ENCODE measurements around the gene ABL1. TPM values are rescaled to one million over a fixed set of nuclear protein-coding genes. Genes with fewer than 3 reads are reported as not detected.

The ABL1 gene
- polyA plus RNA-seq, 3 donors from 2014 or later = 0.25 to 19.2 (median 5.0) TPM

- DNase-seq = no peak
- H3K36me3 Mint-ChIP-seq = peaks cover 4 to 11% (median 5%) of the 10 kb centered on the region in 3 donors
- no peaks in the 10 kb centered on the region for H3K27me3 Mint-ChIP-seq (ENCODE audit: low read depth in 3 of 3)
- H3K4me3 Mint-ChIP-seq = no peak overlapping the region
- peaks cover 4 to 19% of the 10 kb centered on the region in 2 donors for H3K4me1 Mint-ChIP-seq
- no peaks in the 10 kb centered on the region for H3K9me3 Mint-ChIP-seq
- peak overlapping the region in 2 of 6 donors; percentile 40 to 50 for H3K27ac Mint-ChIP-seq
These were observed 26.5 kb downstream of the ABL1 start for GRCh38 chr9:130861372-130862180.

DNA sequence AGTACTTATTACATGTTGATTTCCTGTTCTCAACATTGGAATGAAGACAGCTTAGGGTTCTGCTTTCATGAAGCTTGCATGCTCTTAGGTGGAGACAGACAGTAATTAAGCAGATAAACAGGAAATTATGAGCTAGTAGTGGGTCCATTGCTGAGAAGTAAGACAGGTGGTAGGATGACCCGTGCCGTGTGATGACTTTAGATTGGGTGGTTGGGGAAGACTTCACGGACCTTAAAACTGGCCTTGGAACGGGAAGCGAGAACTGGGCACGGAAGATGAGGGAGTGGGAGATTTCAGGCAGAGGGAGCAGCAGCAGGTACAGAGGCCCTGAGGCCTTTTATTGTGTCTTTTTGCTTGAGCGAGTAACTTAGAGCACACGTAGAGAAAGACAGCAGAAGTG, 27.2 kb downstream of the ABL1 start:
- no peak for DNase-seq
- peak overlapping the region in 2 of 6 donors; percentile 20 to 24 for H3K27ac Mint-ChIP-seq
- H3K27me3 Mint-ChIP-seq (ENCODE audit: low read depth in 3 of 3) = no peaks in the 10 kb centered on the region
- H3K36me3 Mint-ChIP-seq = peaks cover 3 to 11% (median 4%) of the 10 kb centered on the region in 3 donors
- peaks cover 4 to 20% of the 10 kb centered on the region in 2 donors for H3K4me1 Mint-ChIP-seq
- no peaks in the 10 kb centered on the region for H3K9me3 Mint-ChIP-seq
- H3K4me3 Mint-ChIP-seq = no peak overlapping the region

- Mint-ChIP-seq H3K36me3 (peaks cover 3 to 11% (median 4%) of the 10 kb centered on the region in 3 donors), H3K4me1 (peaks cover 4 to 20% of the 10 kb centered on the region in 2 donors), H3K4me3 (no peak overlapping the region), H3K27ac (no peak overlapping the region), H3K27me3 (ENCODE audit: low read depth in 3 of 3) (no peaks in the 10 kb centered on the region), H3K9me3 (no peaks in the 10 kb centered on the region)
- no peak for DNase-seq
These were observed 27.7 kb downstream of the ABL1 start for GRCh38 chr9:130862747-130863146.

- Mint-ChIP-seq H3K4me1 (peaks cover 4 to 20% of the 10 kb centered on the region in 2 donors), H3K36me3 (peaks cover 3 to 11% (median 4%) of the 10 kb centered on the region in 3 donors), H3K4me3 (no peak overlapping the region), H3K27me3 (ENCODE audit: low read depth in 3 of 3) (no peaks in the 10 kb centered on the region), H3K9me3 (no peaks in the 10 kb centered on the region), H3K27ac (no peak overlapping the region)
- DNase-seq = no peak
These were observed 29.5 kb downstream of the ABL1 start for GRCh38 chr9:130864541-130864940.

DNA sequence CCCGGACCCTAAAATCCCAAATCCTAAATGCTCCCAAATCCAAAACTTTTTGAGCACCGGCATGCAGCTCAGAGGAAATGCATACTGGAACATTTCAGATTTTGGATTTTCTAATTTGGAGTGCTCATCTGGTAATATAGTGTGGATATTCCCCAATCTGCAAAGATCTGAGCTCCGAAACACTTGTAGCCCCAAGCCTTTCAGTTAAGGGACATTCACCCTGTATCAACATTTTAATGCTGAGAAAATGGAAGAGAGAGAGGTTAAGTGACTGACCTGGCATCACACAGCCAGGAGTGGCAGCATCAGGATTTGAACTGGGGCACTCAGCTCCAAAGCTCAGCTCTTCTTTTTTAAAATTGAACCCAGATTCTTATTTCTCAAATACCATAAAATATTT, 30.9 kb downstream of the ABL1 start:
- peaks cover 4 to 13% of the 10 kb centered on the region in 2 donors for H3K4me1 Mint-ChIP-seq
- no peak for DNase-seq
- no peak overlapping the region for H3K4me3 Mint-ChIP-seq
- H3K36me3 Mint-ChIP-seq = peaks cover 3 to 11% (median 4%) of the 10 kb centered on the region in 3 donors
- no peaks in the 10 kb centered on the region for H3K27me3 Mint-ChIP-seq (ENCODE audit: low read depth in 3 of 3)
- H3K27ac Mint-ChIP-seq = peak overlapping the region in 1 of 6 donors; percentile 23
- H3K9me3 Mint-ChIP-seq = no peaks in the 10 kb centered on the region

- peak overlapping the region in 4 of 6 donors; percentile 23 to 67 (median 35) for H3K27ac Mint-ChIP-seq
- H3K27me3 Mint-ChIP-seq (ENCODE audit: low read depth in 3 of 3) = peaks cover 0 to 2% (median 0%) of the 10 kb centered on the region in 3 donors
- peak; percentile 31 to 38 (median 33) for DNase-seq
- H3K4me1 Mint-ChIP-seq = peaks cover 3 to 11% of the 10 kb centered on the region in 2 donors
- H3K36me3 Mint-ChIP-seq = peaks cover under 1 to 11% (median 3%) of the 10 kb centered on the region in 3 donors
- H3K4me3 Mint-ChIP-seq = no peak overlapping the region
- H3K9me3 Mint-ChIP-seq = no peaks in the 10 kb centered on the region
These were observed 31.5 kb downstream of the ABL1 start for GRCh38 chr9:130866474-130866965.

- peaks cover 0 to 2% (median 0%) of the 10 kb centered on the region in 3 donors for H3K27me3 Mint-ChIP-seq (ENCODE audit: low read depth in 3 of 3)
- no peak overlapping the region for H3K27ac Mint-ChIP-seq
- DNase-seq = no peak
- H3K9me3 Mint-ChIP-seq = no peaks in the 10 kb centered on the region
- peaks cover 0 to 12% (median 10%) of the 10 kb centered on the region in 3 donors for H3K36me3 Mint-ChIP-seq
- no peak overlapping the region for H3K4me3 Mint-ChIP-seq
- peaks cover 0 to 11% of the 10 kb centered on the region in 2 donors for H3K4me1 Mint-ChIP-seq
These were observed 32.5 kb downstream of the ABL1 start for GRCh38 chr9:130867556-130867955.

DNA sequence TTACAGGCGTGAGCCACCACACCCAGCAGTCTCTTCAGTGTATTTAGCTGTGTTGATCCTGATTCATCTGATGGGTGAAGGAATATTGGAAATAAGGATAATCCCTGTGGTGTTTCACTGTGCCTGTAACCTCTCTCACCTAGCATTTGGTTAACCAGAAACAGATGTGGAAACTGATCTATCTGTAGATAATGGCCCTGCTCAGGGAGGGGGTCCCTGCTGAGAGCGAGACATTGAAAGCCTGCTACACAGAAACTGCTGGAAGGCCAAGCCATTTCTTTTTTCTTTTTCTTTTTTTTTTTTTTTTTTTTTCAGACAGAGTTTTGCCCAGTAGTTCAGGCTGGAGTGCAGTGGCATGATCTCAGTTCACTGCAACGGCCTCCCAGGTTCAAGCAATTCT, 33.2 kb downstream of the ABL1 start:
- DNase-seq = no peak
- H3K27me3 Mint-ChIP-seq (ENCODE audit: low read depth in 3 of 3) = peaks cover 0 to 2% (median 0%) of the 10 kb centered on the region in 3 donors
- H3K9me3 Mint-ChIP-seq = no peaks in the 10 kb centered on the region
- no peak overlapping the region for H3K27ac Mint-ChIP-seq
- peaks cover 5 to 16% (median 10%) of the 10 kb centered on the region in 3 donors for H3K36me3 Mint-ChIP-seq
- H3K4me3 Mint-ChIP-seq = no peak overlapping the region
- peaks cover 0 to 11% of the 10 kb centered on the region in 2 donors for H3K4me1 Mint-ChIP-seq

- H3K9me3 Mint-ChIP-seq = no peaks in the 10 kb centered on the region
- peaks cover 0 to 6% of the 10 kb centered on the region in 2 donors for H3K4me1 Mint-ChIP-seq
- no peak overlapping the region for H3K4me3 Mint-ChIP-seq
- peaks cover 0 to 2% (median 0%) of the 10 kb centered on the region in 3 donors for H3K27me3 Mint-ChIP-seq (ENCODE audit: low read depth in 3 of 3)
- no peak for DNase-seq
- no peak overlapping the region for H3K27ac Mint-ChIP-seq
- H3K36me3 Mint-ChIP-seq = peaks cover 9 to 22% (median 14%) of the 10 kb centered on the region in 3 donors
These were observed 34.2 kb downstream of the ABL1 start for GRCh38 chr9:130869250-130869649.

DNA sequence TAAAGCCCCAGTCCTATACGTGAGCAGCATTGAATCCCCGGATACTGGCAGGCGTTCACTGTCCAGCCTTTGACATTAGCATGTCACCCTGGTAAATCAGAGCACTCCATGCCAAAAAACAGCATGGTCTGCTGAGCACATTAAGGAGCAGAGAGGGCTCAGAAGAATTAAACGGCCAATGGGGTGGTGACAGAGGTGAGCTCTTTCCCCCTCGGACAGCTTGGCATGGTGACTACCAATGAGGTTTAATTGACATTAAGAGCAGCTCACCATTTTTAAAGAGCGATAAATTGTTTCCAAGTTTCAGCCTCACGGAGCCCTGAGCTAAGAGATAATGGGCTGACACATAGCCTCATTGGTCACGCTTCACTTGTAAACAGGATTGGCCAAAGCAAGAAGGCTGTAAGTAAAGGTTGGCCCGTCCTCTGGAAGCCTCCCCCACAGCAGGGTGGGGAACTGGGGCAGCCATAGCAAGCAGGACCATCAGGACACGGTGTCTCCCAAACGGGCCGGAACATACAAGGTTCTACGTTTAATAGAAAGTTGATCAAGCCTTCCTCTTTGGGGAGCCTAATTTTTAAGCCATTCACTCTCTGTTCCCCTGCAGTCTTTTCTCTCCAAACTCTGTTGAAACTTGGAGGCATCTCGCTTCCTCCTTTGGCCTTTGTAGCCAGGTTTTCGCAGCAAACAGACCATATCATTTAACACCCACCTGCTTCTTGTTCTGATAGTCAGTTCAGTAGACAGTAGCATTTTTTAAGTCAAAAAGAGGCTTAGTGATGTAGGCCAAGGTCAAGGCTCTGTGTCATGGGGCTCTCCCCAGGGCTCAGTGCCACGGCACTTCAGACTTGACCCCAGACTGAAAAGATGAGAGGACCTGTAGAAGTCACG, 35.7 kb downstream of the ABL1 start:
- DNase-seq = no peak
- peaks cover 0 to 6% of the 10 kb centered on the region in 2 donors for H3K4me1 Mint-ChIP-seq
- H3K27ac Mint-ChIP-seq = peak overlapping the region in 1 of 6 donors; percentile 25
- no peaks in the 10 kb centered on the region for H3K9me3 Mint-ChIP-seq
- peaks cover 13 to 29% (median 18%) of the 10 kb centered on the region in 3 donors for H3K36me3 Mint-ChIP-seq
- H3K27me3 Mint-ChIP-seq (ENCODE audit: low read depth in 3 of 3) = peaks cover 0 to 3% (median 2%) of the 10 kb centered on the region in 3 donors
- H3K4me3 Mint-ChIP-seq = no peak overlapping the region

- no peak for DNase-seq
- Mint-ChIP-seq H3K36me3 (peaks cover 13 to 29% (median 18%) of the 10 kb centered on the region in 3 donors), H3K27ac (no peak overlapping the region), H3K4me1 (peaks cover 0 to 2% of the 10 kb centered on the region in 2 donors), H3K9me3 (no peaks in the 10 kb centered on the region), H3K4me3 (no peak overlapping the region), H3K27me3 (ENCODE audit: low read depth in 3 of 3) (peaks cover 0 to 3% (median 2%) of the 10 kb centered on the region in 3 donors)
These were observed 36.5 kb downstream of the ABL1 start for GRCh38 chr9:130871395-130872062.

DNA sequence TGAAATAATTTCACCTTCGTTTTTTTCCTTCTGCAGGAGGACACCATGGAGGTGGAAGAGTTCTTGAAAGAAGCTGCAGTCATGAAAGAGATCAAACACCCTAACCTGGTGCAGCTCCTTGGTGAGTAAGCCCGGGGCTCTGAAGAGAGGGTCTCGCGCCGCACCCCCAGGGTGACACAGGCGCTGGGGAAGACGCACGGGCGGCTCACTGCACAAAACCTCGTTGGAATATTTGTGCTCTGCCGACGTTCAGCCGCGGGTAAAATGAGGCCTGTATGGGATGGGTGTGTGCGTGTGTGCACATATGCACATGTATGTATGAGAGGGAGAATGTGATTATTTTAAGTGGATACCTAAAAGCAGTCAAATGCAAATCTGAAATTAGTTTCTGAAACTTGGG, 37.0 kb downstream of the ABL1 start:
- DNase-seq = no peak
- Mint-ChIP-seq H3K36me3 (peaks cover 16 to 32% (median 18%) of the 10 kb centered on the region in 3 donors), H3K4me3 (no peak overlapping the region), H3K4me1 (no peaks in the 10 kb centered on the region), H3K27ac (no peak overlapping the region), H3K9me3 (no peaks in the 10 kb centered on the region), H3K27me3 (ENCODE audit: low read depth in 3 of 3) (peaks cover 0 to 3% (median 2%) of the 10 kb centered on the region in 3 donors)

DNA sequence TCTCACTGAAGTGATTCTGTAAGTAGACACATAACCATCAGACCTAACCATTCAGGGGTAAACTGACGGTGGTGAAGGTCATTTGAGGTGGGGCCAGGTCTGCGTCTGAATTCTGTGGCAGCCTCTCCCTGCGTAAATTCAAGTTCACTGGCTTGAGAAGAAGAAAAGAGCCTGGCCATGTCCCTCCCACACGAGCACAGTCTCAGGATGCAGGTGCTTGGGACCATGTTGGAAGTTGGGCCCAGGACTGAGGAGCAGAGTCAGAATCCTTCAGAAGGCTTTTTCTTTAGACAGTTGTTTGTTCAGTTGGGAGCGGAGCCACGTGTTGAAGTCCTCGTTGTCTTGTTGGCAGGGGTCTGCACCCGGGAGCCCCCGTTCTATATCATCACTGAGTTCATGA, 37.5 kb downstream of the ABL1 start:
- DNase-seq = no peak
- Mint-ChIP-seq H3K27me3 (ENCODE audit: low read depth in 3 of 3) (peaks cover 0 to 3% (median 2%) of the 10 kb centered on the region in 3 donors), H3K27ac (no peak overlapping the region), H3K4me3 (no peak overlapping the region), H3K9me3 (no peaks in the 10 kb centered on the region), H3K4me1 (no peaks in the 10 kb centered on the region), H3K36me3 (peaks cover 18 to 33% (median 18%) of the 10 kb centered on the region in 3 donors)

Measured in immature natural killer cell (primary cell).